IMR-90 (cell line): ENCODE results near the gene DMAP1. TPM values are rescaled to one million over a fixed set of nuclear protein-coding genes. Genes with fewer than 3 reads are reported as not detected.

Experiments
- ATAC-seq: fragments of 200-7000 bp; cut with Tn5 transposase; 2 replicates; pipeline ENCODE4 v1.9.1; 2020; ENCODE audit warnings: low read depth, mild to moderate bottlenecking, moderate library complexity
- BruUV-seq: library from RNA; stranded (reverse); fragments of 400-500 nt; replicated peaks from 2 replicates; lab custom pipeline; 2021; lab: Mats Ljungman, UMichigan
- CTCF ChIA-PET: fragments of 300-600 bp; formaldehyde crosslinking; extraction: SDS; loops from one replicate; lab custom pipeline; 2021; ENCODE audit warnings: antibody characterized with exemption; lab: Yijun Ruan, JAX
- POLR2A ChIA-PET: fragments of 300-600 bp; sonication (Branson Sonifier 250); formaldehyde crosslinking; loops from one replicate; lab custom pipeline; 2022; ENCODE audit warnings: antibody characterized with exemption; ENCODE audit not compliant: unreplicated experiment; lab: Charles Lee
- DNase-seq: peaks from one replicate; pipeline ENCODE4 v3.0.0; 2013
- H2AFZ ChIP-seq: replicated peaks from 2 replicates; pipeline ENCODE3; 2013; ENCODE audit warnings: low read length, mild to moderate bottlenecking; ENCODE audit not compliant: poor library complexity
- H2AK5ac ChIP-seq: 2 replicates; pipeline ENCODE4 v1.6.1; 2013; ENCODE audit warnings: low read depth, low read length, inconsistent platforms
- H2AK9ac ChIP-seq: replicated peaks from 2 replicates; pipeline ENCODE3; 2013; ENCODE audit warnings: mild to moderate bottlenecking, low read depth, low read length, moderate library complexity; ENCODE audit not compliant: poor library complexity
- H2BK120ac ChIP-seq: 2 replicates; pipeline ENCODE4 v1.6.1; 2013; ENCODE audit warnings: low read depth, low read length, inconsistent platforms
- H2BK15ac ChIP-seq: 3 replicates; pipeline ENCODE4 v1.6.1; 2013; ENCODE audit warnings: low read depth, low read length, inconsistent platforms
- H2BK20ac ChIP-seq: 2 replicates; pipeline ENCODE4 v1.6.1; 2013; ENCODE audit warnings: low read depth, mild to moderate bottlenecking, inconsistent platforms, low read length, moderate library complexity
- H2BK5ac ChIP-seq: 2 replicates; pipeline ENCODE4 v1.6.1; 2013; ENCODE audit warnings: mild to moderate bottlenecking, low read depth, low read length, inconsistent platforms; ENCODE audit not compliant: poor library complexity, severe bottlenecking
- H3K14ac ChIP-seq: replicated peaks from 2 replicates; pipeline ENCODE4 v1.6.1; 2013; ENCODE audit warnings: low read depth, low read length, inconsistent platforms
- H3K18ac ChIP-seq: 2 replicates; pipeline ENCODE4 v1.6.1; 2013; ENCODE audit warnings: low read depth, low read length, control low read depth
- H3K23ac ChIP-seq: 2 replicates; pipeline ENCODE4 v1.6.1; 2013; ENCODE audit warnings: low read depth, low read length, inconsistent platforms
- H3K27ac ChIP-seq: 2 replicates; pipeline ENCODE4 v1.5.1; 2013; ENCODE audit warnings: mild to moderate bottlenecking, control low read depth, low read length; ENCODE audit not compliant: insufficient read depth
- H3K27me3 ChIP-seq: 2 replicates; pipeline ENCODE4 v1.6.1; 2013; ENCODE audit warnings: low read length; ENCODE audit not compliant: control insufficient read depth, insufficient read depth
- H3K36me3 ChIP-seq: 2 replicates; pipeline ENCODE4 v1.6.1; 2013; ENCODE audit warnings: low read length, mixed read lengths; ENCODE audit not compliant: control insufficient read depth, insufficient read depth
- H3K4ac ChIP-seq: 2 replicates; pipeline ENCODE4 v1.6.1; 2013; ENCODE audit warnings: low read depth, low read length, inconsistent platforms
- H3K4me1 ChIP-seq: 2 replicates; pipeline ENCODE4 v1.6.1; 2013; ENCODE audit warnings: low read length, mixed read lengths; ENCODE audit not compliant: control insufficient read depth, insufficient read depth
- H3K4me2 ChIP-seq: 2 replicates; pipeline ENCODE4 v1.6.1; 2013; ENCODE audit warnings: low read depth, mild to moderate bottlenecking, control low read depth, low read length, moderate library complexity
- H3K4me3 ChIP-seq: 2 replicates; pipeline ENCODE4 v1.5.1; 2013; ENCODE audit warnings: low read depth, mild to moderate bottlenecking, control low read depth, low read length, moderate library complexity; ENCODE audit not compliant: insufficient read depth
- H3K56ac ChIP-seq: 2 replicates; pipeline ENCODE4 v1.6.1; 2013; ENCODE audit warnings: low read length, inconsistent platforms; ENCODE audit not compliant: insufficient read depth; ENCODE audit errors: extremely low read depth
- H3K79me1 ChIP-seq, 2 experiments: 2 replicates each; pipeline ENCODE4 v1.6.1; 2013; ENCODE audit warnings: low read length in 2 of 2, inconsistent platforms in 1 of 2, low read depth in 1 of 2
- H3K9ac ChIP-seq: 2 replicates; pipeline ENCODE4 v1.6.1; 2013; ENCODE audit warnings: low read depth, low read length, control low read depth
- H3K9me1 ChIP-seq: 2 replicates; pipeline ENCODE4 v1.6.1; 2013; ENCODE audit warnings: low read length, inconsistent platforms; ENCODE audit not compliant: insufficient read depth
- H3K9me3 ChIP-seq: 2 replicates; pipeline ENCODE4 v1.6.1; 2013; ENCODE audit warnings: low read length; ENCODE audit not compliant: control insufficient read depth, insufficient read depth
- H4K20me1 ChIP-seq: 2 replicates; pipeline ENCODE4 v1.6.1; 2013; ENCODE audit warnings: low read length, inconsistent platforms; ENCODE audit not compliant: insufficient read depth
- H4K5ac ChIP-seq: 2 replicates; pipeline ENCODE4 v1.6.1; 2013; ENCODE audit warnings: mild to moderate bottlenecking, low read depth, low read length, control low read depth
- H4K8ac ChIP-seq, 2 experiments: 2 replicates each; pipeline ENCODE4 v1.6.1; 2013; ENCODE audit warnings: low read depth in 2 of 2, low read length in 2 of 2, control low read depth in 1 of 2, inconsistent platforms in 1 of 2
- H4K91ac ChIP-seq: 2 replicates; pipeline ENCODE4 v1.6.1; 2013; ENCODE audit warnings: low read depth, low read length, inconsistent platforms; ENCODE audit not compliant: insufficient read depth
- CEBPB ChIP-seq: IDR thresholded peaks from 2 replicates; pipeline ENCODE4 v1.6.1; 2012; ENCODE audit warnings: low read depth, low read length, improper control_type of control experiment
- CHD1 ChIP-seq: IDR thresholded peaks from 2 replicates; pipeline ENCODE4 v1.6.1; 2012; ENCODE audit warnings: low read depth, low read length, improper control_type of control experiment
- CTCF ChIP-seq: conservative IDR thresholded peaks from 2 replicates; pipeline ENCODE4 v1.5.1; 2012; ENCODE audit warnings: mild to moderate bottlenecking, low read depth, low read length, improper control_type of control experiment
- ELK1 ChIP-seq: fragments of 150-350 bp; IDR thresholded peaks from 2 replicates; pipeline ENCODE4 v1.6.1; 2016; ENCODE audit warnings: low read depth, mild to moderate bottlenecking, low read length, moderate library complexity, borderline replicate concordance
- FOS ChIP-seq: fragments of 150-350 bp; IDR thresholded peaks from 2 replicates; pipeline ENCODE4 v1.6.1; 2016; ENCODE audit warnings: low read depth, low read length
- MAFK ChIP-seq: IDR thresholded peaks from 2 replicates; pipeline ENCODE4 v1.6.1; 2012; ENCODE audit warnings: low read depth, low read length, improper control_type of control experiment
- MXI1 ChIP-seq: IDR thresholded peaks from 2 replicates; pipeline ENCODE4 v1.6.1; 2012; ENCODE audit warnings: low read depth, mild to moderate bottlenecking, low read length, moderate library complexity, borderline replicate concordance
- NFE2L2 ChIP-seq: fragments of 150-350 bp; IDR thresholded peaks from 2 replicates; pipeline ENCODE4 v1.6.1; 2016; ENCODE audit warnings: low read depth, mild to moderate bottlenecking, low read length
- RAD21 ChIP-seq: IDR thresholded peaks from 2 replicates; pipeline ENCODE4 v1.6.1; 2012; ENCODE audit warnings: low read length, improper control_type of control experiment
- RFX5 ChIP-seq: IDR thresholded peaks from 2 replicates; pipeline ENCODE4 v1.8.0; 2012; ENCODE audit warnings: low read depth, mild to moderate bottlenecking, low read length, moderate library complexity
- SMC3 ChIP-seq: fragments of 150-350 bp; IDR thresholded peaks from 2 replicates; pipeline ENCODE4 v1.6.1; 2016; ENCODE audit warnings: low read depth, mild to moderate bottlenecking, antibody characterized with exemption, low read length, moderate library complexity
- USF2 ChIP-seq: fragments of 150-350 bp; IDR thresholded peaks from 2 replicates; pipeline ENCODE4 v1.6.1; 2017; ENCODE audit warnings: mild to moderate bottlenecking, antibody characterized with exemption, low read length, low read depth
- WGBS, 2 experiments: methylation state at CpG; one replicate each; pipeline versions ENCODE4 v1.1.5 to v1.1.7; 2013; ENCODE audit warnings: missing lambda C conversion rate in 2 of 2; ENCODE audit not compliant: insufficient read length in 1 of 2; ENCODE audit errors: extremely low coverage in 2 of 2; 5-methylcytosine and 5-hydroxymethylcytosine counted together
- dilution Hi-C: fragments of 300-500 bp; cut with HindIII; formaldehyde crosslinking; loops from one replicate; pipeline ENCODE4 v1.14.3; 2018; ENCODE audit warnings: low sequenced_read_pairs; ENCODE audit not compliant: unreplicated experiment
- in situ Hi-C: fragments of 300-500 bp; cut with MboI; formaldehyde crosslinking; loops from 3 replicates; pipeline ENCODE4 v1.14.3; 2019; ENCODE audit warnings: low sequenced_read_pairs, inconsistent platforms, mixed read lengths
- intact Hi-C: fragments of 100-400 bp; cut with micrococcal nuclease; formaldehyde crosslinking; loops from 2 replicates; pipeline ENCODE4 v1.10.0; 2022
- polyA plus RNA-seq, 3 experiments: library from polyadenylated mRNA; depleted of rRNA; stranded (reverse); fragments of >200 nt; gene quantifications; 2 replicates each; pipeline ENCODE4 v1.2.3, GENCODE V29; 2012; ENCODE audit warnings: low replicate concordance in 1 of 3
- total RNA-seq: library from RNA; depleted of rRNA; stranded (reverse); fragments of >200 nt; gene quantifications from 2 replicates; pipeline ENCODE4 v1.2.3, GENCODE V29; 2012

DMAP1 gene
- total and polyA plus RNA-seq, 2 of the 4 experiments (the other 2 are of a cell fraction) = 22.2 to 34.3 TPM

- no peak for TF ChIP-seq RAD21
- TF ChIP-seq CHD1 = no peak
- no peak for TF ChIP-seq USF2
- no peak for TF ChIP-seq ELK1
- no peak for TF ChIP-seq RFX5
- no peak for TF ChIP-seq FOS
- TF ChIP-seq NFE2L2 = no peak
- no peak for TF ChIP-seq CTCF
- no peak for TF ChIP-seq MAFK
- no peak for TF ChIP-seq CEBPB
- no peak for TF ChIP-seq SMC3
- no peak for TF ChIP-seq MXI1
- POLR2A ChIA-PET = no interaction called here
- no peak for ATAC-seq
These were observed 12.5 kb downstream of the DMAP1 start for GRCh38 chr1:44225761-44226160.

More at GRCh38 chr1:44225761-44226160, 12.5 kb downstream of the DMAP1 start:
- H3K4ac ChIP-seq = no peak overlapping the region
- H2AFZ ChIP-seq = no peak overlapping the region
- no peak overlapping the region for H4K5ac ChIP-seq
- WGBS, 2 experiments = no CpG with 5 or more reads among the region's 2 CpGs
- H3K9me3 ChIP-seq = no peaks in the 10 kb centered on the region
- H3K56ac ChIP-seq = no peak overlapping the region
- no peak overlapping the region for H3K4me3 ChIP-seq
- no peak overlapping the region for H3K23ac ChIP-seq
- peaks cover 2% of the 10 kb centered on the region for H4K20me1 ChIP-seq
- H2AK5ac ChIP-seq = no peak overlapping the region
- H2BK5ac ChIP-seq = no peak overlapping the region
- CTCF ChIA-PET = no interaction called here
- dilution Hi-C loops (no loop called here), in situ Hi-C loops (no loop called here), intact Hi-C loops (no loop called here)
- H3K36me3 ChIP-seq = peaks cover 19% of the 10 kb centered on the region
- H4K8ac ChIP-seq = no peak overlapping the region
- no TSS peak for BruUV-seq
- no peaks in the 10 kb centered on the region for H3K27me3 ChIP-seq
- H2BK20ac ChIP-seq = no peak overlapping the region
- peaks cover 2% of the 10 kb centered on the region for H3K4me1 ChIP-seq
- H3K4me2 ChIP-seq = no peak overlapping the region
- H3K14ac ChIP-seq = no peak overlapping the region
- no peak overlapping the region for H3K18ac ChIP-seq
- H3K27ac ChIP-seq = no peak overlapping the region
- no peak for DNase-seq
- H4K91ac ChIP-seq = no peak overlapping the region
- peaks cover 8% of the 10 kb centered on the region for H3K9me1 ChIP-seq
- no peak overlapping the region for H2BK15ac ChIP-seq
- H3K79me1 ChIP-seq = peaks cover 0 to 2% of the 10 kb centered on the region in 2 experiments; a peak in 3 of 4 replicates
- H2AK9ac ChIP-seq = no peak overlapping the region
- H3K9ac ChIP-seq = no peak overlapping the region
- no peak overlapping the region for H2BK120ac ChIP-seq
